ENCODE data around the gene LCN1.
A peak's percentile ranks its signal among the peaks of the same experiment; 100 is the strongest.

LCN1 gene

GRCh38 chr9:135488527-135488926 lies 32.7 kb upstream of the LCN1 start:
- DNase-seq (ENCODE audit: low spot score): no peak

GRCh38 chr9:135489188-135489906 lies 31.9 kb upstream of the LCN1 start:
- DNase-seq (ENCODE audit: low spot score): no peak

GRCh38 chr9:135490166-135490870 lies 30.9 kb upstream of the LCN1 start:
- no peak for DNase-seq (ENCODE audit: low spot score)

GRCh38 chr9:135490980-135491464 lies 30.2 kb upstream of the LCN1 start:
- no peak for DNase-seq (ENCODE audit: low spot score)

GRCh38 chr9:135491764-135492163 lies 29.5 kb upstream of the LCN1 start:
- DNase-seq (ENCODE audit: low spot score): no peak

GRCh38 chr9:135492886-135493669 lies 28.2 kb upstream of the LCN1 start:
- no peak for DNase-seq (ENCODE audit: low spot score)

GRCh38 chr9:135494791-135495559 lies 26.3 kb upstream of the LCN1 start:
- DNase-seq (ENCODE audit: low spot score): no peak

GRCh38 chr9:135498381-135499126 lies 22.7 kb upstream of the LCN1 start:
- no peak for DNase-seq (ENCODE audit: low spot score)

GRCh38 chr9:135499326-135500070 lies 21.7 kb upstream of the LCN1 start:
- peak; percentile 96 for DNase-seq (ENCODE audit: low spot score)

- DNase-seq (ENCODE audit: low spot score): no peak
These were observed 21.1 kb upstream of the LCN1 start for GRCh38 chr9:135500071-135500524.

- peak; percentile 98 for DNase-seq (ENCODE audit: low spot score)
These were observed 20.5 kb upstream of the LCN1 start, which contains the start of gene MRPS2 for GRCh38 chr9:135500525-135501260. Gene MRPS2 (plus strand): TSS chr9:135500682. CDS start chr9:135500711, 29 bp downstream.

GRCh38 chr9:135501261-135502167 lies 19.7 kb upstream of the LCN1 start:
- DNase-seq (ENCODE audit: low spot score): peak; percentile 90

- DNase-seq (ENCODE audit: low spot score): no peak
These were observed 18.9 kb upstream of the LCN1 start for GRCh38 chr9:135502168-135502872.

- no peak for DNase-seq (ENCODE audit: low spot score)
These were observed 18.3 kb upstream of the LCN1 start for GRCh38 chr9:135502873-135503321.

GRCh38 chr9:135503371-135504261 lies 17.6 kb upstream of the LCN1 start:
- DNase-seq (ENCODE audit: low spot score): no peak

All from GM03348 (cell line).